Ovary (tissue), 3 donors: ENCODE measurements around the gene AGFG2.

ENCODE experiments used
- POLR2A ChIP-seq: fragments of 450-650 bp; IDR thresholded peaks from one replicate; pipeline ENCODE4 v1.6.1; 2017; ENCODE audit warnings: antibody characterized with exemption, mild to moderate bottlenecking, moderate library complexity
- TF ChIP-seq, protein P1 (sequence below), 3 donors: fragments of 450-650 bp in 2 of 3; fragments of 200-600 bp in 1 of 3; IDR thresholded peaks; one replicate each; pipeline versions ENCODE4 v1.5.1 to v1.8.0; 2016 to 2022; ENCODE audit warnings: antibody characterized with exemption in 3 of 3, mild to moderate bottlenecking in 1 of 3
- donor health status: DM: no; HTN: no; CAD: no.

DNA sequence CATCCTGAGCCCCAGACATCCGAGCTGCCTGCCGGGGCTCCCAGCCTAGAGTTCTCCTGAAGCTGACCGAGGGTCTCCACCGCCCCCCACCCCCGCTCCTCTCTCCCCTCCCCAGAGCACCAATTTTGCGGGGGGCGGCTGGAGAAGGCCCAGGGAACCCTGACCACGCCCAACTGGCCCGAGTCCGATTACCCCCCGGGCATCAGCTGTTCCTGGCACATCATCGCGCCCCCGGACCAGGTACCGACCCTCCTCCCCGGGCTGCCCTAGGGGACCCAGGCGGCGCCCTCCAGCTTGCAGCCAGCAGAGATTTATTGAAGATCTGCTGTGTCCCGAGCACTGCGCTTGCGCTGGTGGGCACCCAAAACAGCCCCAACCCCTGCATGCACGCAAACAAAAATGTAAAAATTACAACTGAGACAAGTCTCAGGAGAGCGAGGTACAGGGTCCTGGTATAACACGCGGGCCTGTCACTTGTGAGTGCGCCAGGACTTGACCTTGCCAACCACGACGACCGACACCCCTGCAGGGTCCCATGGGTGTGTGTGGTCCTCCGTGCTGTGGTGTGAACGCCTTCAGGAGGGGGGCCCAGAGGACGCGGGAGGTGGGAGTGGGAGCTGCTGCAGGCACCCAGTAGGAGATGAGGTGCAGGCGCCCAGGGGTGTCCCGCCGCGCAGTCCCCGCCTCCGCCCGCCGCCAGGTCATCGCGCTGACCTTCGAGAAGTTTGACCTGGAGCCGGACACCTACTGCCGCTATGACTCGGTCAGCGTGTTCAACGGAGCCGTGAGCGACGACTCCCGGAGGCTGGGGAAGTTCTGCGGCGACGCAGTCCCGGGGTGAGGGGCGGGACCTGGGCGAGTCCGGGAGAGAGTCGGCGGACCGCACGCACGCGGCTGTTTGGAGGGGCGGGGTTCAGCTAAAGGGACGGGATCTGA, 66.2 kb downstream of the AGFG2 start:
- TF ChIP-seq, protein P1, sequence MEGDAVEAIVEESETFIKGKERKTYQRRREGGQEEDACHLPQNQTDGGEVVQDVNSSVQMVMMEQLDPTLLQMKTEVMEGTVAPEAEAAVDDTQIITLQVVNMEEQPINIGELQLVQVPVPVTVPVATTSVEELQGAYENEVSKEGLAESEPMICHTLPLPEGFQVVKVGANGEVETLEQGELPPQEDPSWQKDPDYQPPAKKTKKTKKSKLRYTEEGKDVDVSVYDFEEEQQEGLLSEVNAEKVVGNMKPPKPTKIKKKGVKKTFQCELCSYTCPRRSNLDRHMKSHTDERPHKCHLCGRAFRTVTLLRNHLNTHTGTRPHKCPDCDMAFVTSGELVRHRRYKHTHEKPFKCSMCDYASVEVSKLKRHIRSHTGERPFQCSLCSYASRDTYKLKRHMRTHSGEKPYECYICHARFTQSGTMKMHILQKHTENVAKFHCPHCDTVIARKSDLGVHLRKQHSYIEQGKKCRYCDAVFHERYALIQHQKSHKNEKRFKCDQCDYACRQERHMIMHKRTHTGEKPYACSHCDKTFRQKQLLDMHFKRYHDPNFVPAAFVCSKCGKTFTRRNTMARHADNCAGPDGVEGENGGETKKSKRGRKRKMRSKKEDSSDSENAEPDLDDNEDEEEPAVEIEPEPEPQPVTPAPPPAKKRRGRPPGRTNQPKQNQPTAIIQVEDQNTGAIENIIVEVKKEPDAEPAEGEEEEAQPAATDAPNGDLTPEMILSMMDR (IDR thresholded peaks at IDR 0.05): no peak
- TF ChIP-seq POLR2A: no peak
